SK-N-SH treated with all-trans-retinoic acid at 6 μM for 48 hours (cell line): ENCODE results near the gene ABHD10.

ENCODE experiments used
- ATAC-seq: fragments of 200-7000 bp; cut with Tn5 transposase; 3 replicates; pipeline ENCODE4 v1.9.1; 2020; ENCODE audit warnings: mild to moderate bottlenecking, moderate library complexity
- ARNTL ChIP-seq: fragments of 450-650 bp; formaldehyde crosslinking; IDR thresholded peaks from 2 replicates; pipeline ENCODE4 v1.5.0; 2020; ENCODE audit warnings: low read depth, mild to moderate bottlenecking, moderate library complexity, borderline replicate concordance
- BACH2 ChIP-seq: fragments of 250-450 bp; sonication (Bioruptor Pico); IDR thresholded peaks from 2 replicates; pipeline ENCODE4 v1.9.0; 2021; ENCODE audit warnings: mild to moderate bottlenecking, borderline replicate concordance
- CSDC2 ChIP-seq: fragments of 250-450 bp; sonication (Bioruptor Pico); IDR thresholded peaks from 2 replicates; pipeline ENCODE4 v1.5.0; 2020; ENCODE audit warnings: mild to moderate bottlenecking, moderate library complexity
- ESRRG ChIP-seq: fragments of 250-450 bp; sonication (Bioruptor Pico); IDR thresholded peaks from 2 replicates; pipeline ENCODE4 v1.6.1; 2021; ENCODE audit warnings: mild to moderate bottlenecking
- GLIS3 ChIP-seq: fragments of 250-450 bp; sonication (Bioruptor Pico); IDR thresholded peaks from 2 replicates; pipeline ENCODE4 v1.5.0; 2020; ENCODE audit warnings: mild to moderate bottlenecking, moderate library complexity
- ISL1 ChIP-seq: fragments of 250-450 bp; sonication (Bioruptor Pico); IDR thresholded peaks from 2 replicates; pipeline ENCODE4 v2.1.2; 2022; ENCODE audit warnings: mild to moderate bottlenecking, moderate library complexity
- OSR1 ChIP-seq: fragments of 250-450 bp; sonication (Bioruptor Pico); IDR thresholded peaks from 2 replicates; pipeline ENCODE4 v1.8.0; 2022; ENCODE audit warnings: moderate library complexity, mild to moderate bottlenecking, inconsistent platforms
- PPARA ChIP-seq: fragments of 250-450 bp; sonication (Bioruptor Pico); IDR thresholded peaks from 2 replicates; pipeline ENCODE4 v1.5.0; 2020; ENCODE audit warnings: mild to moderate bottlenecking, borderline replicate concordance
- RARB ChIP-seq: fragments of 250-450 bp; sonication (Bioruptor Pico); IDR thresholded peaks from 2 replicates; pipeline ENCODE4 v1.8.0; 2021; ENCODE audit warnings: mild to moderate bottlenecking, moderate library complexity
- TOX ChIP-seq: fragments of 250-450 bp; sonication (Bioruptor Pico); IDR thresholded peaks from 2 replicates; pipeline ENCODE4 v1.8.0; 2021; ENCODE audit warnings: mild to moderate bottlenecking, moderate library complexity, borderline replicate concordance
- TSHZ2 ChIP-seq: fragments of 250-450 bp; sonication (Bioruptor Pico); IDR thresholded peaks from 2 replicates; pipeline ENCODE4 v1.5.0; 2020; ENCODE audit warnings: mild to moderate bottlenecking, moderate library complexity
- ZC3H10 ChIP-seq: fragments of 250-450 bp; sonication (Bioruptor Pico); IDR thresholded peaks from 2 replicates; pipeline ENCODE4 v1.5.1; 2021; ENCODE audit warnings: mild to moderate bottlenecking, moderate library complexity
- ZFP3 ChIP-seq: fragments of 250-450 bp; sonication (Bioruptor Pico); IDR thresholded peaks from 2 replicates; pipeline ENCODE4 v1.5.0; 2020; ENCODE audit warnings: mild to moderate bottlenecking, moderate library complexity
- ZFP30 ChIP-seq: fragments of 450-650 bp; formaldehyde crosslinking; IDR thresholded peaks from 2 replicates; pipeline ENCODE4 v1.5.0; 2022; ENCODE audit warnings: mild to moderate bottlenecking, moderate library complexity
- ZNF565 ChIP-seq: fragments of 450-650 bp; formaldehyde crosslinking; conservative IDR thresholded peaks from 2 replicates; pipeline ENCODE4 v1.5.0; 2020; ENCODE audit warnings: low read depth, mild to moderate bottlenecking, moderate library complexity
- ZNF70 ChIP-seq: fragments of 450-650 bp; formaldehyde crosslinking; IDR thresholded peaks from 2 replicates; pipeline ENCODE4 v1.5.0; 2020; ENCODE audit warnings: mild to moderate bottlenecking, moderate library complexity
- ZNF8 ChIP-seq: fragments of 450-650 bp; formaldehyde crosslinking; IDR thresholded peaks from 2 replicates; pipeline ENCODE4 v1.5.0; 2020; ENCODE audit warnings: mild to moderate bottlenecking, moderate library complexity
- TF ChIP-seq, protein P1 (sequence below): fragments of 250-450 bp; sonication (Bioruptor Pico); IDR thresholded peaks from 2 replicates; pipeline ENCODE4 v1.5.1; 2020; ENCODE audit warnings: low read depth, mild to moderate bottlenecking, moderate library complexity
- TF ChIP-seq, protein P2 (sequence below): fragments of 250-450 bp; sonication (Bioruptor Pico); IDR thresholded peaks from 2 replicates; pipeline ENCODE4 v1.8.0; 2021; ENCODE audit warnings: low read depth, mild to moderate bottlenecking, moderate library complexity, borderline replicate concordance
- TF ChIP-seq, protein P3 (sequence below): fragments of 250-450 bp; sonication (Bioruptor Pico); IDR thresholded peaks from 2 replicates; pipeline ENCODE4 v1.5.1; 2021; ENCODE audit warnings: mild to moderate bottlenecking, moderate library complexity
- TF ChIP-seq, protein P4 (sequence below): fragments of 250-450 bp; sonication (Bioruptor Pico); IDR thresholded peaks from 2 replicates; pipeline ENCODE4 v1.8.0; 2020; ENCODE audit warnings: mild to moderate bottlenecking, moderate library complexity, borderline replicate concordance

ABHD10 gene

GRCh38 chr3:112005091-112005672 is 26.4 kb downstream of the ABHD10 start:
- TF ChIP-seq CSDC2 (no peak), ZNF8 (no peak), ARNTL (CRISPR knock-in tag) (no peak), ZFP3 (CRISPR knock-in tag) (no peak), ZFP30 (no peak), ZNF565 (CRISPR knock-in tag) (no peak), RARB (CRISPR knock-in tag) (no peak), ZNF70 (CRISPR knock-in tag) (no peak), BACH2 (CRISPR knock-in tag) (no peak), ISL1 (CRISPR knock-in tag) (no peak), ESRRG (CRISPR knock-in tag) (no peak)
- TF ChIP-seq, protein P1, sequence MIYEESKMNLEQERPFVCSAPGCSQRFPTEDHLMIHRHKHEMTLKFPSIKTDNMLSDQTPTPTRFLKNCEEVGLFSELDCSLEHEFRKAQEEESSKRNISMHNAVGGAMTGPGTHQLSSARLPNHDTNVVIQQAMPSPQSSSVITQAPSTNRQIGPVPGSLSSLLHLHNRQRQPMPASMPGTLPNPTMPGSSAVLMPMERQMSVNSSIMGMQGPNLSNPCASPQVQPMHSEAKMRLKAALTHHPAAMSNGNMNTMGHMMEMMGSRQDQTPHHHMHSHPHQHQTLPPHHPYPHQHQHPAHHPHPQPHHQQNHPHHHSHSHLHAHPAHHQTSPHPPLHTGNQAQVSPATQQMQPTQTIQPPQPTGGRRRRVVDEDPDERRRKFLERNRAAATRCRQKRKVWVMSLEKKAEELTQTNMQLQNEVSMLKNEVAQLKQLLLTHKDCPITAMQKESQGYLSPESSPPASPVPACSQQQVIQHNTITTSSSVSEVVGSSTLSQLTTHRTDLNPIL (CRISPR knock-in tag), result no peak
- TF ChIP-seq, protein P2, sequence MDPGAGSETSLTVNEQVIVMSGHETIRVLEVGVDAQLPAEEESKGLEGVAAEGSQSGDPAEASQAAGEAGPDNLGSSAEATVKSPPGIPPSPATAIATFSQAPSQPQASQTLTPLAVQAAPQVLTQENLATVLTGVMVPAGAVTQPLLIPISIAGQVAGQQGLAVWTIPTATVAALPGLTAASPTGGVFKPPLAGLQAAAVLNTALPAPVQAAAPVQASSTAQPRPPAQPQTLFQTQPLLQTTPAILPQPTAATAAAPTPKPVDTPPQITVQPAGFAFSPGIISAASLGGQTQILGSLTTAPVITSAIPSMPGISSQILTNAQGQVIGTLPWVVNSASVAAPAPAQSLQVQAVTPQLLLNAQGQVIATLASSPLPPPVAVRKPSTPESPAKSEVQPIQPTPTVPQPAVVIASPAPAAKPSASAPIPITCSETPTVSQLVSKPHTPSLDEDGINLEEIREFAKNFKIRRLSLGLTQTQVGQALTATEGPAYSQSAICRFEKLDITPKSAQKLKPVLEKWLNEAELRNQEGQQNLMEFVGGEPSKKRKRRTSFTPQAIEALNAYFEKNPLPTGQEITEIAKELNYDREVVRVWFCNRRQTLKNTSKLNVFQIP (CRISPR knock-in tag), result no peak
- TF ChIP-seq, protein P3, sequence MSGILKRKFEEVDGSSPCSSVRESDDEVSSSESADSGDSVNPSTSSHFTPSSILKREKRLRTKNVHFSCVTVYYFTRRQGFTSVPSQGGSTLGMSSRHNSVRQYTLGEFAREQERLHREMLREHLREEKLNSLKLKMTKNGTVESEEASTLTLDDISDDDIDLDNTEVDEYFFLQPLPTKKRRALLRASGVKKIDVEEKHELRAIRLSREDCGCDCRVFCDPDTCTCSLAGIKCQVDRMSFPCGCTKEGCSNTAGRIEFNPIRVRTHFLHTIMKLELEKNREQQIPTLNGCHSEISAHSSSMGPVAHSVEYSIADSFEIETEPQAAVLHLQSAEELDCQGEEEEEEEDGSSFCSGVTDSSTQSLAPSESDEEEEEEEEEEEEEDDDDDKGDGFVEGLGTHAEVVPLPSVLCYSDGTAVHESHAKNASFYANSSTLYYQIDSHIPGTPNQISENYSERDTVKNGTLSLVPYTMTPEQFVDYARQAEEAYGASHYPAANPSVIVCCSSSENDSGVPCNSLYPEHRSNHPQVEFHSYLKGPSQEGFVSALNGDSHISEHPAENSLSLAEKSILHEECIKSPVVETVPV (CRISPR knock-in tag), result no peak
- no peak for ATAC-seq

GRCh38 chr3:112007633-112008032 is 28.8 kb downstream of the ABHD10 start:
- ATAC-seq, result no peak
- TF ChIP-seq RARB (CRISPR knock-in tag) (no peak), PPARA (no peak), OSR1 (no peak), TOX (CRISPR knock-in tag) (no peak), GLIS3 (CRISPR knock-in tag) (no peak), BACH2 (CRISPR knock-in tag) (no peak), ZC3H10 (CRISPR knock-in tag) (no peak), ISL1 (CRISPR knock-in tag) (peak; percentile 51), CSDC2 (0 out of 2 replicates have a peak, but pooled peaks have one; percentile 28), ARNTL (CRISPR knock-in tag) (no peak), TSHZ2 (CRISPR knock-in tag) (no peak)
- TF ChIP-seq, protein P1 (CRISPR knock-in tag), result no peak
- TF ChIP-seq, protein P2 (CRISPR knock-in tag), result no peak
- TF ChIP-seq, protein P4, sequence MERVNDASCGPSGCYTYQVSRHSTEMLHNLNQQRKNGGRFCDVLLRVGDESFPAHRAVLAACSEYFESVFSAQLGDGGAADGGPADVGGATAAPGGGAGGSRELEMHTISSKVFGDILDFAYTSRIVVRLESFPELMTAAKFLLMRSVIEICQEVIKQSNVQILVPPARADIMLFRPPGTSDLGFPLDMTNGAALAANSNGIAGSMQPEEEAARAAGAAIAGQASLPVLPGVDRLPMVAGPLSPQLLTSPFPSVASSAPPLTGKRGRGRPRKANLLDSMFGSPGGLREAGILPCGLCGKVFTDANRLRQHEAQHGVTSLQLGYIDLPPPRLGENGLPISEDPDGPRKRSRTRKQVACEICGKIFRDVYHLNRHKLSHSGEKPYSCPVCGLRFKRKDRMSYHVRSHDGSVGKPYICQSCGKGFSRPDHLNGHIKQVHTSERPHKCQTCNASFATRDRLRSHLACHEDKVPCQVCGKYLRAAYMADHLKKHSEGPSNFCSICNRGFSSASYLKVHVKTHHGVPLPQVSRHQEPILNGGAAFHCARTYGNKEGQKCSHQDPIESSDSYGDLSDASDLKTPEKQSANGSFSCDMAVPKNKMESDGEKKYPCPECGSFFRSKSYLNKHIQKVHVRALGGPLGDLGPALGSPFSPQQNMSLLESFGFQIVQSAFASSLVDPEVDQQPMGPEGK (CRISPR knock-in tag), result no peak
